GM19351 (cell line): ENCODE measurements around the gene SHISA8.

Experiments used
- ATAC-seq: cut with Tn5 transposase; IDR thresholded peaks from one replicate; pipeline ENCODE4 v1.9.1; 2021; ENCODE audit warnings: mild to moderate bottlenecking, moderate library complexity; ENCODE audit not compliant: unreplicated experiment

The SHISA8 gene

DNA sequence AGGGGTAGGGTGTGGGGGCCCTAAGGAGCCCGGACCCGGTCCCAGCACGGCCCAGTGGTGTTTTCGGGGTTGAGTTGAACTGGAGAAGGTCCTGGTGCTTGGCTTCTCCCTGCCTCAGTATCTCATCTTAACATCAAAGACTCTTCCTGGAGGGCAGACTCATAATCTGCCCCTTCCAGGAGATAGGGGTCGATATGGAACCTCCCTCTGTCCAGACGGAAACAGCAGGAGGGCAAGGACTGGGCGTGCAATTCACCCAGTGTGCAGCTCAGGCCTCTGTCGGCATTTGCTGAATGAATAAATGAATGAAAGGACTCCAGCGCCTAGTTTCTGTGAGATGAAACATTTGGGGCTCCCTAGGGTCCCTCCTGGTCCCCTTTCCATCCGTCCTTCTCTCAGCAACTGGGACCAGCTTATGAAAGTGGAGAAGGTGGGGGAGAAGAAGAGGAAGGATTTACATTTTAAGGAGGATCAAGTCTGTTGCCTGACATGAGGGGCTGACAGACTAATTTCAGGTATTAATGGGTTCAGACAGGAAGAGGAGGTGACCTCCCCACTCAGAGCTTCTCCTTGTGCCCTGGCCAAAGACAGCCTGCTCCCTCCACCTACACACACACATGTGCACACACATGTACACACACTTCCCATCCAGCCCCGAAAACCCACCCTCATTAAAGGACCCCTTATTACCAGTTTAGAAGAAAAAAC lies 1.1 kb upstream of the SHISA8 start:
- no peak for ATAC-seq

DNA sequence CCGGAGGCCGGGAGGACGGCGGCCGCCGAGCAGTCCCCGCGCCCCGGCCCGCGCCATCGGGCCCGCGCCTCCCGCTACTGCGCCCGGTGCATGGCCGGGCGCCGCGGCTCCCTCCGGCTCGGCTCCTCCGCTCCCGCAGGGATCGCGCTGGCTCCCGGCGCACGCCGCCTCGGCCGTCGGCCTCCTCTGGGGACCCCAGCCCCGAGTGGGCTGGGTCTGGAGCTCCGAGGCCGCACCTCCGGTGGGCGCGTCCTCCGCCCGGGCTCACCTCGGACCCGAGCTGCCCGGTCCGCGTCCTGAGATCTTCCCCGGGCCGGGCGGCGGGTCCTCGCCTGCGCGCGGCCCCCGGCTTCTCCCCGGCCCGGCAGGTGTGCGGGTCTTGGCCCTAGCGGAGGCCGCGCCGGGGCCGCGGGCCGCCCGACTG lies 251 bp downstream of the SHISA8 start:
- ATAC-seq: no peak

DNA sequence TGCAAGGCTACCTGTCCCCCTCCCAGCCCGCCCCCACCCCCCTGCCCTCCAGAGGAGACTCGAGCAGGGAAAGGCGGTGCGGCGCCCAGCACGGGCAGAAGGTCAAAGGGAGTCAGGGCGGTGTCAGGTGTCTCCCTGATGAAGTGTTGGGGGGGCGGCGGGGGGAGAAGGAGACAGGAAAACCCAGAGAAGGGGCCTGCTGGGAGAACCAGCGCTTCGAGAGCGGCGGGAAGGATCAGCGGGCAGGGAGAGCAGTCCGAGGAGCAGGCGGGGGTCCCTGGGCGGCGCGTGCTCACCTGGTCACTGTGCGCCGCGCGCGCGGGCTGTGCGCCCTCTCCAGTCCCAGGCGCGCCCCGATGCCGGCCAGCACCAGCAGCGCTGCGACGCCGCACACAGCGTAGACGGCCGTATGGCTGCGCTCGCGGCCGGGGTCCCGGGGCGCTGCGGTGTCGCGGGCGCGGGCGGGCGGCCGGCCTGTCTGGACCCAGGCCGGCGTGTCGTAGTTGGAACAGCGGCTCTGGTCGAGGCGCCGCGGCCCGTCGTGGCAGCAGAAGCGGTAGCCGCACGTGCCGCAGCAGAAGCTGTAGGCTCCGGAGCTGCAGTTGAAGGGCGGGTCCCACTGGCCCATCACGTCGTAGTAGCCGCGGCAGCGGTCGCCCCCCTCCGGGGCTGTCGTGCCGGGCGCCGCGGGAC lies 886 bp downstream of the SHISA8 start:
- ATAC-seq: no peak

DNA sequence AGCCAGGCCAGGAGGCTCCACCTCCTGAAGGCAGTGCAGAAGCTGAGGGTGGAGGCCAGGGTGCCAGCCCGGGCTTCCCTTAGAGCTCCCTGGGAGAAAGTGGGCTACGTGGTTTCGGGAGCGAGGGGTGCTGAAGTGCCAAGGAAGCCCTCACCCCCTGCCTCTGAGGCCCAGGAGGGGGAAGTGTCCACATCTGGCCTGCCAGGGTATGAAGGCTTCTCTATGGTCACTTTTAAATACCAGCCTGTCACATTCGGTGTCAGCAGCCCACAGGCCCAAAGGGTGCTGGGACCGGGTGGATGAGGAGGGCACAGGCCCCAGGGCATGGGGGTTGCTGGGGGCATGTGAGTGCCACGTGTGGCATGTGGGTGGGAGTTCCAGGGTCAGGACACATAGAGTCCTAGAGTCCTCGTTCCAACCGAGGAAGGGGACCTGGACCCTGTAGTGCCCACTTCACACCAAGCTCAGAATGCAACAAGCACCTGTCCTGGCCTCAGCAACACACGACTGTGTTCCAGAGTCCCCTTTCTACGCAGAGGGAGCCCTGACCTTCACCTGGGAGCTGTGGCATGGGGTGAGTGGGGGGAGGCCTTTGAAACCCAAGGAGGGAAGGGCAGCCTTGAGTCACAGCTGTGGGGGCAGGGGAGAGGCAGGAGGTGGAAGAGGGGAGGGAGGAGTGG lies 1.7 kb downstream of the SHISA8 start:
- ATAC-seq: no peak

DNA sequence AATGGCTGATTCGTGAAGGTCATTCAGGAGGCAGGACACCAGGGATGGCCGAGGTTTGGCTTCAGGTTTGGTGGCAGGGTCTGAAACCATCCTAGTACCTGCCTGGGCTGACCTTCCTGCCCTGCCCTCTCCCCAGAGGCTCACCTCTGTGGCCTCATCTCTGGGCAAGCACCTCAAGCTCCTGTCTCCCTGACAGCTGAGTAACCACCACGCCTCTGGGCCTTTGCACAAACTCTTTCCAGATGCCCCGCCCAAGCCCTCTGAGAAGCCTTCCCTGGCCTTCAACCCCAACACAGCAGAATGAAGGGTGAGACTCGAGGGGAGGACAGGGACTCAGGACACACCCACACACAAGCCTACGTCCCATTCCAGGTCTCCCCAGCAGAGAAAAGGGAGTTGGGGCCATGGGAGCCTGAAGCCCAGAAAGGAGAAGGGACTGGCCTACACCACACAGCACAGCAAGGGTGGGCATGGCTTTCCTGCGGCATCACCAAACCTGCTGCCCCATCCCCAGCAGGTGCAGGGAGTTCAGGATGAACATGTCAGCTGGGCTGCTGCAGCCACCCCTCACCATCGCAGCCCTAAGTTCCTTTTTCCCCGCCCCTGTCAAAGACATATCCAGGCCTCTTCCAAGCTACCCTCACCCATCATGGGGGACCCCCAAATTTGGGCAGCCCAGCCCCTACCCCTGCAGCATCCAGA lies 2.4 kb downstream of the SHISA8 start:
- no peak for ATAC-seq

DNA sequence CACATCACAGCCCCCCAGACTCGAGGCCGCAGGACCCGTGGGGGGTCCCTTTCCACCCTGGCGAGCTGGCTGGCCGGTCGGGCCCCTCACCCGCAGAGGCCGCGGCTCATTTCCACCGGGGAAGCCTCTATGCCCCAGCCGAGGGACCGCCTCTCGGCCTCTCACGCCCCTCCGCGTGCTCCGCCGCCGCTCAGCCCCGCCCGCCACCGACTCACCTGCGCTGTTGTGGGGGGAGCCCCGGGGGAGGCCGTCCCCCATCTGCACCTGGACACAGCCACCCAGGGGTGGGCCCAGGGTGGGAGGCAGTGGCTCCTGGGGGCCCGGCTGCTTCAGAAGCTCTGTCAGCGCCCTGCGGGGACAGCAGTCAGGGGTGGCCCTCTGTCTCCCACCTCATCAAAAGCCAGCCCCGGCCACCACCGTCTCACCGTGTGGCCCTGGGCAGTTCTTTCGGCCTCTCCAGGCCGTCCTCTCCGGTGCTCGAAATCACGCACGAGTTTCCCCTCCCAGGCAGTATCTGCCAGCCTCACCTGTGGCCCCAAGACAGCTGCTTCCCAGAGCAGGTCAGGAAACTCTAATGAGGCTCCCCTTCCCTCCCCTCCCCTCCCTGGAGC lies 3.8 kb downstream of the SHISA8 start:
- no peak for ATAC-seq

DNA sequence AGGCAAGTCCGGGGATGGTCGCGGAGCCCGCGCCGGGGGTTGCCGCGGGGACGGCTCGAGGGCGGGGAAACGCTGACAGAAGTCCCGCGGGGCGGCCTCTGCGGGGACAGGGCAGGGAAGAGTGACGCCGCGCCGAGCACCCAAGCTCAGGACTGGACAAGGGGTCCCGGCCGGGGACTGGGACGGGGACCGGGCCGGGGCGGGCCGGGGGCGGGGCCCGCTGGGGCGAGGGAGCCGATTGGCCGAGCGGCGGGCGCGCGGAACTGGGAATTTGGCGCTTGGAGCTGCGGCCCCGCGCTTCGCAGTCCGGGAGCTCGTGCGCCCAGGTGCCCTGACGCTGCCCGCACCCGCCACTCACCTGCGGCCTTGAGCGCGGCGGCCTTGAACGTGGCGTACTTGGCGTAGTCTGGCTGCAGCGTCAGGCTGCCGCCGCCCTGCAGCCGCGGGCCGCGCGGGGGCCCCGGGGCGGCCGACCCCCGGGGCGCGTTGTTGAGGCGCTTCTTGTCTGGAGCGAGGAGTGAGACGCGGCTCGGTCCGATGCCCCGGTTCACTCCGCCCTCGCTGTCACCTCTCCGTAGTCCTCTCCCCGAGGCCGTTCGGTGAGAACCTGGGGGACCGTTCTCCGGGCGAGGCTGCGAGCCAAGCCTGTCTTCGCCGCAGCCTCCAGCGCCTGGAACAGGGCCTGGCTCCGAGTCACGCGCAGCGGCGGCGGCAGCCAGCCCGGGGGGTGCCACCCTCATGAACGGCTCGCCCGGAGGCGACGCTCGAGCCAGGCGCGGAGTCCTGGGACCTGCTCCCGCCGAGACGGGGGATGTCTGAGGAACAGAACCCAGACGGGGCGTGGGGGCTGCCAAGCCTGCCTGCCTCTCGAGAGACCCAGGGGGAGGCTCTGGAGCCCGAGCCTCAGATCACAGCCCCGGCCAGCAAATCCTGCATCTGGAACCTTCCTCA lies 4.5 kb downstream of the SHISA8 start:
- no peak for ATAC-seq

DNA sequence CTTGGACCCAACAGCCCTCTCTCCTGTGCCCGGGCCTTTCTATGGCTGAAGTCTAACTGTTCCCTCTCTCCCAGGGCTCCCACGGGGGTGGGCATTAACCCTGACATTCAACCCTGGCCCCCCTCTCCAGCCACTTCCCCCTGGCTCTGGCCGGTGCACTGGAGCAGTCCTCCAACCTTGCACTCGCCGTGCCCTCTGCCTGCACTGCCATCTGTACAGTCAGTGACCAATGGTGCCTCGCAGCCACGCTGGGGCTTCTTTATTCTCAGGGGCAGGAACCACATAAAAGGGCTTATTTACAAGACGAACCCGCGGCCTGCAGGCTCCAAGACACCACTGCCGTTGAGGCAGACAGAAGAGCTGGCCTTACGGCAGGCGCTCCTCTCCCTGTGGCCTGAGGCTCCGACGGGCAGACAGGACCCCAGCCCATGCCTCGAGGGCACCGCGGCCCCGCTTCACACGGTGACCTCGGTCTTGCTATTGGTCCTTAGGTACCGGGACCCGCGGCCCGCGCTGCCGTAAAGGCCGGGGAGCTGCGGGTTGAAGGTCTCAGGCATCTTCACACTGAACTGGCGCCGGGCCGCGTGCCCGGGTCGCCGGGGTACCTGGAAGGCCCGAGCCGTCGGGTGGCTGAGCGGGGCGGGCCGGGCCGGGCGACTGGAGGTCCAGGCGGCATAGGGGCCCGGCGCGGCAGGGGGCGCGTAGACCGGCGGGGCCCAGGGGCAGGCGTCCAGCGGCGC lies 5.4 kb downstream of the SHISA8 start:
- no peak for ATAC-seq

DNA sequence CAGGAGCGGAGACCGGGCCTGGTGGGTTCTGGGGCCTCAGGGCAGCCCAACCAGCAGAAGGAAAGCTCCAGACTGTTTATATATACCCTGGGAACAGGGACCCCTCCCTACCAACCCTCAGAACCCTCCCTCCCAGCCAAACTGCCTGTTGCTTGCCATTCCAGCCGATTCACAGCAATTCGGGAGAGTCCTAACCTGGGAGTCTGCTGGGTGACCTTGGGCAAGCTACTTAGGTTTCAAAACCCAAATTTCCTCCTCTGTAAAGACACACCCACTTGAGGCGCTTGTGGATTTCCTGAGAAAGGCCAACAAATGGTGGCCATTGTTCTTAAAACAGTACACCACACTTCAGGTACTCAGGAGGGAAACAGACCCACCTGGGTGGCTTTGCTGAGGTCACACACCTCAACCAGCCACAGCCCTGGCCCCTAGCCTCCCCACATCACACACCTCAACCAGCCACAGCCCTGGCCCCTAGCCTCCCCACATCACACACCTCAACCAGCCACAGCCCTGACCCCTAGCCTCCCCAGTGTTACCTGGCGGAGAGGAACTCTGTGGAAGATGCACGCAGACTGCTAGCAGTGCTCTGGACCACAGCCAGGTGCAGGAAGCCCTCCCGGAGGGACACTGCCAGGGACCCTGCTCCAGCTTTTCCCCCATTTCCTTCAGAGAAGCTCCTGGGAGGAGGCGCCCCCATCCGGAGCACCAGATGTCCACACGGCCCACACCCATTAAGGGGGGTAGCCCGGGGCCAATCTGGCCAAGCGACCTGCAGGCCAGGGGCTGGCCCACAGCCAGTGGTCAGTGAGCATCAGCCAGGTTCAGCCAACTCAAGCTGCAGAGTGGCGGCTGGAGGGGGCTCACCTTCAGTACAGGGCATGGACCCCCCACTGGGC lies 6.2 kb downstream of the SHISA8 start:
- ATAC-seq: no peak

DNA sequence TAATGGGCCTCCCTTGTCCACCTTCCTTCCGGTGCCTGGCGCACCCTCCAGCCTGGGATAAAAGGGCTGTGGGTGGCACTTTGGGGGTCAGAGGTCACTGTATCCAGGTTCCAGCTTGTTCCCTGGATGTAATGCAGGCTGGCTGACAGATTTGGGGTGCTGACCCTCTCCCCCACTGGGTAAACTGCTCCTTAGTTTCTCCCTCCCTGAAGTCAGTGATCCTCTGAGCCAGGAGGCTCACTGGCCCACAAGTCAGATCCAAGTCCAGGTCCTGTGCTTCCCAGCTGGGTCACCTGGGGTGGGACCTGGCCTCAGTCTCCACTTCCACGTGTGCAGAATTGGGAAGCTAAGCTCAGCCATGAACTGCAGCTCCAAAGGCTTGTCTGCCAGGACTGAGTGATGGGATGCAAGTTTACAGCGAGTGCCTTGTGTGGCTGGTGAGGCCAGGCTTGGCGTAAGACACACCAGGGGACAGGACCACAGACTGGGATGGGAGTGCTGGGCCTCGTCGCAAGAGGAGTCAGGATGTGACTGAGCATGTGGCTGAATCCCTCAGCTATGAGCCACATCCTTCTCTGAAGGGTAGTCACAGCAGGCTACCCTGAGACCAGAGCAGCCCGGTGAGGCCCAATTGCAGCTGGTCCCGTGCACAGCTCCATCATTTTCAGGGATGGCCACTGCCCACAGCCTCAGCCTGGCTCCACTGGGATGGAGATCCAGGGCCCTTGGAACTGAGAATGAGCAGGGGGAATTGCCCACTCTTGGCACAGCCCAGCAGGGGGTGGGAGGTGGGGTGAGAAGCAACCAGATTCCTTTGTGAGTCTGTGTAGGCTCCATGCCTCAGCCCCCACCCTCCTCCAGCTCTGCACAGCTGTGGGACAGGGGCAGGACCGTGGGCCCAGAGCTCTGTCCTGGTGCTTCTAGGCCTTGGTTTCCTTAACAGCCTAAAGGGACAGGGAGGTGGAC lies 7.2 kb downstream of the SHISA8 start:
- ATAC-seq: no peak

DNA sequence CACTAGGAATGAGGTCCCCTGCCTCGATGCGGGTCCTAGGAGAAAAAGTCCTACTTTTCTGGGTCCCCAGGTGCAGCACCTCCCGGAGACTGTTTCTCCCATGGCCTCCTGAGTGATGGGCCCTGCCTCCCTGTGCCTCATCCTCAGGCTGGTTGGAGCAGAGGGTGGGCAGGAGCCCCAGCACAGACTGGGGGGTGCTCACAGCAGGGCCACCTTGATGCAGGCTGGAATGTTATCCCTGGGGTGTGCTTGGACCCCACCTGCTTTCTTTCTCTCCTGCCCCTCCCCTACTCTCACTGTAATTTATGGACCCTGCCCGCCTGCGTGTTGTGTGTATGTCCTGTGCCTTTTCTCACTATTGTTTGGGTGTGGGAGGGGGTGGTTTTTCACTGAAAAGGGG lies 8.1 kb downstream of the SHISA8 start:
- ATAC-seq: no peak

DNA sequence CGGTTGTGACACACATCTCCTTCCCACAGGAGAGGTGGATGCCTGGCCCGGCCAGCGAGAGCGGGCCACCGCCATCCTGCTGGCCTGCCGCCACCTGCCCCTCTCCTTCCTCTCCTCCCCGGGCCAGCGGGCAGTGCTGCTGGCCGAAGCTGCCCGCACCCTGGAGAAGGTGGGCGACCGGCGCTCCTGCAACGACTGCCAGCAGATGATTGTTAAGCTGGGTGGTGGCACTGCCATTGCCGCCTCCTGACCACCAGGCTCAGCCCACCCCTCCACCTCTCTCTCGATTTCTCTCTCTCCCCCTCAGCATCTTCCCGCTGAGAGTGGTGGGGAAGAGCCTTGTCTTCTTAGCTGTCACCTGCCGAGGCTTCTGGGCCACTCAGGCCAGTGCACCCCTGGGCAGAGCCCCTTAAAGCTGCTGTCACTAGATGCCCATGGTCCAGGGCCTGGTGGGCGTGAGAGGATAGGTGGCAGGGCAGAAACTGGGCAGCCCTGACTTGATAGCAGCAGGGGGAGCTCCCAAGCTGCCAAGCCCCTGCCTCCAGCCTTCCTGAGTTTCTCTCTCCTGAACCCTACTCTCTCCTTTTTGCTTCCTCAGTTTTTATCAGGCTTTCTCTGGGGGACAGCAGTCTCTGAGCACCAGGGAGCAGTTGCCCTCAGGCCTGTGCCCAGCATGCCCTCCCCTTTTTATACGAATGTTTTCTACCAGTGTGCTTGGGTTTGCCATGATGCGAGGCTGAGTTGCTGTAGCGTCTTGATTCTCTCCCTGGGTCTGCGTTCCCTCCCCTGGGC lies 9.3 kb downstream of the SHISA8 start:
- no peak for ATAC-seq

DNA sequence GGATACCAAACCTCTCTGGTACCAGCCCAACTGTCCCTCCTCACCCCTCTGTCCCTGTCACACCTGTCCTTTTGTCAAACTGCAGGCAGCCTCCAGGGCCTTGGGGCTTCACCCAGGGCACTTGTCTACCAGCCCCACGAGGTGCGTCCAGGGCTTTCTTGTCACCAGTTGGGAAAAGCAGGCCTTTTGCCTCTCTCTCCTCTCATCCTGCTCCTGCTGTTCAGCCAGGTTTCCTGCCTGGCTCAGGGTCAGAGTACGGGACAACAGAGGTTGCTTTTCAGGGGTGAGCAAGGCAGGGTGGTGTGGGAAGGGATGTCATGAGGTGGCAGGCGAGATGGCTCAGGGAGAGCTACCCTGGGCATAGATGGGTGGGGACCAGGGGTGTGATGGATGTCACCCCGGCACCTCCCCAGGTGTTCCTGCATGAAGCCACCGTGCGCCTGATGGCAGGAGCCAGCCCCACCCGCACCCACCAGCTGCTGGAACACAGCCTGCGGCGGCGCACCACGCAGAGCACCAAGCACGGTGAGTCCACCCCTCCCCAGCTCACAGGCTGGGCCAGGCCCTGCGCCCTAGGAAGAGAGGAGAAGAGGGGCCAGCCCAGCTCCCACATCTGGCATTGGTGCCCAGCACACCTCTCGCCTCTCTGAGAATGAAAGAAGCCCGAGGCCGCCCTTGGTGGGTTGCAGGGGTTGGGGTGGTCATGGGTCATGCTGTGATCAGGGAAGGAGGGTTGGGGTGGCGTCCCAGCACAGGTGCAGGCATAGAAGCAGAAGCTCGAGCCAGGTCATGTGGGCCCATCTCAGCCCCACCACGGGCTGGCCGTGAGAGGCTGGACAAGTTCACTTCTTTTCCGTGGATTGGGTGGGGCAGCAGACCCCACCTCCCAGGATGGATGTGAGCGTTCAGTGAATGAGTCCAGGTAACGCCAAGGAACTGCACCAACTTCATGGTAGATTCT lies 10.1 kb downstream of the SHISA8 start:
- no peak for ATAC-seq

DNA sequence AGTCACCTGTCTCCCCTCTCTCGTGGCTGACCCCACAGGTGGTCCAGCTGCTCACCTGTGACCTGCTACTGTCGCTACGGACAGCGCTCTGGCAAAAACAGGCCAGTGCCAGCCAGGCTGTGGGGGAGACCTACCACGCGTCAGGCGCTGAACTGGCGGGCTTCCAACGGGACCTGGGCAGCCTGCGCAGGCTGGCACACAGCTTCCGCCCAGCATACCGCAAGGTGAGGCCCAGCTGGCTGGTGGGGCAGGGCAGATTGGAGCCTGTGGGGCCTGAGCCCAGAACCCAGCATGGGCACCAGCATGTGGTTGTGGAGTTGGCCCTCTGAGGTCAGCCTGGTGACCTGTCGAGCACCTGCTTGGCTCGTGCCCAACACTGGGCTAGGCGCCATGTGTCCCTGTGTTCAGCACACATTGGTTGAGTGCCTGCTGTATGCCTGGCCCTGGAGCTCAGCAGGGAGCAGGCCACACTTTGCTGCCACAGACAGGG lies 11.9 kb downstream of the SHISA8 start:
- no peak for ATAC-seq

DNA sequence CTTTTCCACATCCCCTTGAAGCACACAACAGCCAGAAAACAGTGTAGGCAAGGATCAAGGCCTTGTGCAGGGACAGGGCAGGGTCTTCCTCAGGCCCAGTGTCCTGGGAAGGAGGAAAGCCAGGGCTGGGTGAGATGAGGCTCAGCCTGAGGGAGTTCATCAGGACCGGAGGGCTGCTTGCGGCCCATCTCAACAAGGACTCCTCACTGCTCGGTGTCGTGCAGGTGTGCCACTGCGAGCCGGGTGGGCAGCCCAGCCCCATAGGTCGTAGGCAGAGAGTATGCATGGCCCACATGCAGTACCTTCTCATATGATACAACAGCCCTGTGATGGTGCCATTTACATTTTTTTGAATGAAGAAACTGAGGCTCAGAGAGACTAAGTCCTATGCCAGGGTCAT lies 12.9 kb downstream of the SHISA8 start:
- no peak for ATAC-seq
